Retinal pigment epithelial cell (primary cell): ENCODE results near the gene EIF4E1B.

ENCODE experiments used
- DNase-seq: peaks from one replicate; pipeline ENCODE4 v3.0.0-alpha.2; 2010; ENCODE audit warnings: low read depth
- H3K4me3 ChIP-seq: 2 replicates; pipeline ENCODE4 v1.5.1; 2011; ENCODE audit warnings: mild to moderate bottlenecking, low read length, control low read depth, moderate library complexity
- TF ChIP-seq, protein P1 (sequence below): conservative IDR thresholded peaks from 2 replicates; pipeline ENCODE4 v1.5.1; 2011; ENCODE audit warnings: low read depth, low read length, control low read depth, inconsistent platforms

Gene EIF4E1B

GRCh38 chr5:176665517-176665916 is 35.0 kb downstream of the EIF4E1B start:
- TF ChIP-seq, protein P1, sequence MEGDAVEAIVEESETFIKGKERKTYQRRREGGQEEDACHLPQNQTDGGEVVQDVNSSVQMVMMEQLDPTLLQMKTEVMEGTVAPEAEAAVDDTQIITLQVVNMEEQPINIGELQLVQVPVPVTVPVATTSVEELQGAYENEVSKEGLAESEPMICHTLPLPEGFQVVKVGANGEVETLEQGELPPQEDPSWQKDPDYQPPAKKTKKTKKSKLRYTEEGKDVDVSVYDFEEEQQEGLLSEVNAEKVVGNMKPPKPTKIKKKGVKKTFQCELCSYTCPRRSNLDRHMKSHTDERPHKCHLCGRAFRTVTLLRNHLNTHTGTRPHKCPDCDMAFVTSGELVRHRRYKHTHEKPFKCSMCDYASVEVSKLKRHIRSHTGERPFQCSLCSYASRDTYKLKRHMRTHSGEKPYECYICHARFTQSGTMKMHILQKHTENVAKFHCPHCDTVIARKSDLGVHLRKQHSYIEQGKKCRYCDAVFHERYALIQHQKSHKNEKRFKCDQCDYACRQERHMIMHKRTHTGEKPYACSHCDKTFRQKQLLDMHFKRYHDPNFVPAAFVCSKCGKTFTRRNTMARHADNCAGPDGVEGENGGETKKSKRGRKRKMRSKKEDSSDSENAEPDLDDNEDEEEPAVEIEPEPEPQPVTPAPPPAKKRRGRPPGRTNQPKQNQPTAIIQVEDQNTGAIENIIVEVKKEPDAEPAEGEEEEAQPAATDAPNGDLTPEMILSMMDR = no peak
- DNase-seq = no peak

DNA sequence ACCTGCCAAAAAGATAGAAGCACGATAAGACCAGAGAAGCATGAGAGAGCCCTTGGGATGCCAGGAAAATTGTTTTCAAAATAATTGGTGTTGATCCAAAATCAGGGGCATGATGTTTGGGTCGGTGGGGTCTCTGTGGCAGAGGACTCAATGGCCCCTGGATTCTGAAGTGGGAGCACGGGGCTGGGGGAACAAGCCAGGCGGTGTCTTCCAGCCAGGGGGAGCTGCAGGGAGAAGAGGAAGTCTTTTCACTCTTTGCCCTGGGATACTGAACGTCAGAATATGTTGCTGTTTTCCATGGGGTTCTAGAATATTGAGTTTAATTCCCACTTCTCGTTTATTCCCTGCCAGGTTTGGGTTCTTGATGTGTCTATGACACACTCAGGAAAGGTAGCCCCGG is 37.2 kb downstream of the EIF4E1B start:
- TF ChIP-seq, protein P1 = no peak

More at GRCh38 chr5:176665517-176665916, 35.0 kb downstream of the EIF4E1B start:
- no peak overlapping the region for H3K4me3 ChIP-seq

DNA sequence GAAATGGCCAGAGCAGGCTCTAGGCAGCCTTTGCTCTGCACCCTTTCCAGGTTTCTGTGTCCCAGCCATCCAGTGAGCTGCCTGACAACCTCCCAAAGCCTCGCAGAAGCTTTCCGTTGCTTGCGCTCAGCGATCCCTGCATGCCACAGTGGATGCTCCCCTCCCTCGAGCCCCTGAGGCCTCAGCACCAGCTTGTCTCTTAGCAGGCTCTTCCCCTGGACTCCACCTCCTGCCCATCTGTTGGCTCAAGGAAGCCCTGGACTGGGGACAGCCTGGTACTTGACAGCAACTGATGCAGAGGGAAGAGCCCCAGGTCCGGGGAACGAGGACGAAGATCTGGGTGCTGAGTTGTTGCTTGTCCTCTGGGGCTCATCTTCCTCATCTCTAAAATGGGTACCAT is 40.0 kb downstream of the EIF4E1B start:
- TF ChIP-seq, protein P1 = no peak
- no peak overlapping the region for H3K4me3 ChIP-seq
- DNase-seq = no peak

More for the DNA sequence above, 37.2 kb downstream of the EIF4E1B start:
- no peak overlapping the region for H3K4me3 ChIP-seq
- no peak for DNase-seq

DNA sequence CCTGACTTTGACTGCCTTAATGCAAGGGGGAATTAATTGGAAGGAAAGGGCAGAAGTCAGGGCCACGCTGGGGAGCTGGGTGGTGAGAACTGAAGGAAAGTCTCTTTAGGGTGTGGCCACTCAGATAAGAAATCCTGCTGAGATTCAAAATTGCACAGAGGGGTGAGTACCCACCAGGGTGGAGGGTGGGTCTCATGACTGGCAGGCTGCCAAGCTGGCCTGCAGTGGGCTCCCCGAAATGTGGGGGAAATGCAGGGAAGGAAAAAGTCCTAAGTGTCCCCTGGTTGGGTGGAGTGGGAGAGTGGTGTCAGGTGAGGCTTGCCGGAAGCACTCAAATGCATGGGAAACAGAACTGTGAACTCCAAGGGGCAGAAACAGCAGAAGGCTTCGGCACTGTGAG is 40.9 kb downstream of the EIF4E1B start:
- TF ChIP-seq, protein P1 = no peak
- no peak for DNase-seq

DNA sequence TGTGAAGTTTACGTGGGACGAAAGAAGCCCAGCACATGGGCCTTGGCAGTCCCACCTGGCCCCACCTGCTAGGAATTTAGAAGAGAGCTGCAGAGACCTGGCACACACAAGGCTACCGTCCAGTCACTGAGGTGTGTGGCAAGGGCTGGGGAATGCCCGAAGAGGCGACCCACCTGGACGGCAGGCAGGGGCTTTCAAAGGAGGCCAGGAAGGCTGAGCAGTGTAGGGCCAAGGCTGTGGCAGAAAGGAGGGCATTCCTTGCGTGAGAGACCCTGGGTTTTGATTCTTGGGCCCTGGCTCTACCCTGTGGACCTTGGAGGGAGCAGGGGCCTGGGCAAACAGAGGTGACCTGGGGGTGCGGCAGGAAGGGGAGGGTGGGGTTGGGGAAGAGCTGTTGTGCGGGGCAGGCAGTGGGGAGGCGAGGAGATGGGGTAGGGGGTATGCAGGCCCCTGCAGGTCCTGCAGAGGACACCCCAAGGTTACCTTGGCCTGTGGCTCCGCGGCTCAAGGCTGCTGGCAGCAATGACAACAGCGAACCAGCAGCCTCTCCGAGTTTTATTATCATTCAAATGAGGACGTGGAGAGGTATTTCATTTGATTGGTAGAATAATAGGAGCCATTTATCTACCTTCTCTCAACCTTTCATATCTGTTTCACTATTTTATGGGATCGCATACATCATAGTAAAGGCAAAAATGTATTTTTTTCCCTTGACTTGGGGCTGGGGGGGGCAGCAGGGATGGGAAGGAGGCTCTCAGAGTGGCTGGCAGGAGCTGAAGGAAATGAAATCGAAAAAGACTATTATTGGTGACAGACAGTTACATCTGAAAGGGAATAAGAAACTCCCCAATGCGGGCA is 41.6 kb downstream of the EIF4E1B start:
- no peak overlapping the region for H3K4me3 ChIP-seq
- no peak for DNase-seq
- TF ChIP-seq, protein P1 = no peak

More for the DNA sequence above, 40.9 kb downstream of the EIF4E1B start:
- H3K4me3 ChIP-seq = no peak overlapping the region

- TF ChIP-seq, protein P1 = no peak
- H3K4me3 ChIP-seq = no peak overlapping the region
- no peak for DNase-seq
These were observed 43.4 kb downstream of the EIF4E1B start for GRCh38 chr5:176673651-176674583.
